ENCODE results near the gene HTRA3.

DNA sequence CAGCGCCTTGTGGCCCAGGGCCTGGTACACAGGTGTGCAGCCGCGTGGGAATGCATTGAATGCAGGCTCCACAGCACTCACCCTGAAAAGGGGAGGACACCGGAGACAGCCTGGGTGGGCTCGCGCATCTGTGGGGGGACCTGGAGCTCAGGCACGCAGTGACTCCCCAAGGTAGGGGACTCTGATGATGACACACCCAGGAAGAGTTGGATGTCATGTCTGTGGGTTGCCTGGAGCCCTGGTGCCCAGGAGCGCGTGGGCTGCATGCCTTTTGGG is 32.7 kb upstream of the HTRA3 start:
- TF ChIP-seq, protein P1, sequence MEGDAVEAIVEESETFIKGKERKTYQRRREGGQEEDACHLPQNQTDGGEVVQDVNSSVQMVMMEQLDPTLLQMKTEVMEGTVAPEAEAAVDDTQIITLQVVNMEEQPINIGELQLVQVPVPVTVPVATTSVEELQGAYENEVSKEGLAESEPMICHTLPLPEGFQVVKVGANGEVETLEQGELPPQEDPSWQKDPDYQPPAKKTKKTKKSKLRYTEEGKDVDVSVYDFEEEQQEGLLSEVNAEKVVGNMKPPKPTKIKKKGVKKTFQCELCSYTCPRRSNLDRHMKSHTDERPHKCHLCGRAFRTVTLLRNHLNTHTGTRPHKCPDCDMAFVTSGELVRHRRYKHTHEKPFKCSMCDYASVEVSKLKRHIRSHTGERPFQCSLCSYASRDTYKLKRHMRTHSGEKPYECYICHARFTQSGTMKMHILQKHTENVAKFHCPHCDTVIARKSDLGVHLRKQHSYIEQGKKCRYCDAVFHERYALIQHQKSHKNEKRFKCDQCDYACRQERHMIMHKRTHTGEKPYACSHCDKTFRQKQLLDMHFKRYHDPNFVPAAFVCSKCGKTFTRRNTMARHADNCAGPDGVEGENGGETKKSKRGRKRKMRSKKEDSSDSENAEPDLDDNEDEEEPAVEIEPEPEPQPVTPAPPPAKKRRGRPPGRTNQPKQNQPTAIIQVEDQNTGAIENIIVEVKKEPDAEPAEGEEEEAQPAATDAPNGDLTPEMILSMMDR (IDR thresholded peaks at IDR 0.05 in 8 of 11, conservative IDR thresholded peaks at IDR 0.05 in 3 of 11), result no peak
- no peak for TF ChIP-seq POLR2AphosphoS5 (IDR thresholded peaks at IDR 0.05)
- TF ChIP-seq POLR2A (IDR thresholded peaks at IDR 0.05), result no peak
